NCI-H82 treated with DMSO at 0.1 percent for 48 hours (cell line): ENCODE data around the gene OR2A25.
A peak's percentile ranks its signal among the peaks of the same experiment; 100 is the strongest.

Experiments
- DNase-seq: peaks from one replicate; lab custom pipeline; 2025; ENCODE audit not compliant: unreplicated experiment; lab: John Stamatoyannopoulos, UW

OR2A25 gene

GRCh38 chr7:144069953-144070352 lies 342 bp downstream of the OR2A25 start:
- peak; percentile 12 for DNase-seq

DNA sequence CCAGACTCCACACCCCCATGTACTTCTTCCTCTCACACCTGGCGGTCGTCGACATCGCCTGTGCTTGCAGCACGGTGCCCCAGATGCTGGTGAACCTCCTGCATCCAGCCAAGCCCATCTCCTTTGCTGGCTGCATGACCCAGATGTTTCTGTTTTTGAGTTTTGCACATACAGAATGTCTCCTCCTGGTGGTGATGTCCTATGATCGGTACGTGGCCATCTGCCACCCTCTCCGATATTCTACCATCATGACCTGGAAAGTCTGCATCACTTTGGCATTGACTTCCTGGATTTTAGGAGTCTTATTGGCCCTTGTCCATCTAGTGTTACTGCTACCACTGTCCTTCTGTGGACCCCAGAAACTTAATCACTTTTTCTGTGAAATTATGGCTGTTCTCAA lies 4.8 kb downstream of the OR2A25 start:
- DNase-seq, result no peak

DNA sequence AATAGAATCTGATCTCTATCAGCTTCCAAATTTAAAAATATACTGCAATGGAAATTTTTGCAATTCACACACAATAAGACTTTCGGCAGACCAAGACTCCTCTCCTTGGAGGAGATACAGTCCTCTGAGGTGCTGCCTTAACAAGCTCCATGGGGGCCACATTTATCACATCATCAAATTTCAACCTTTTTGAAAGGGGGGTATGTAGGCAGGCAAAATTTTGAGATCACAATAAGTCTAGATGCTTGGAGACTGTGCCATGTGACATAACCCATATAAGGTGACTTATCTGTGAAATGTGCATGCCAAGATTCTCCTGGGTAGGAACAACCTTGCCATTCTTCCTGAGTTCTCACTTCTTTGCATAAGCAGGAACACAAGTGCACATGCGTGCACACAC lies 16.4 kb downstream of the OR2A25 start, which contains the start of gene OR2A12:
Gene OR2A12 (plus strand): TSS at position 301 of the 400 bp plus-strand sequence. CDS start 8,830 bp downstream, outside the sequence.
- DNase-seq, result no peak

- DNase-seq, result no peak
Measured at GRCh38 chr7:144086730-144087129, 17.1 kb downstream of the OR2A25 start.

DNA sequence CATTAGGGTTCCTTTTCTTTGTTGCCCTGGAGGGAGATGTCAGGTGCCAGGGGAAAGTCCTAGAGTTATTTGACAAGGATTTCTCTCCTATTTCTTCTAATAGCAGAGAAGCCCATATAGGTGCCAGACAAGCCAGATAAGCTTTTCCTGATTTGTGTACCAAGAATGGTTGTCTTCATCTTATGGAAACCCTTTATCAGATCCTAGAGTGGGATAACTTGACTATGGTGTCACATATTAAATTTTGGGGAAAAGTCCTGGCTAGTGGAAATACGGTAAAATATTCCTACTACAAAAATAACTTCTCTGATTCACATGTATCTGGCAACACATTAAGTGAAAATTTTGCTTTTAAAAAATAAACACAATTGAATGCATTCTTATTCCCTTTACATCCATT lies 17.6 kb downstream of the OR2A25 start:
- no peak for DNase-seq

DNA sequence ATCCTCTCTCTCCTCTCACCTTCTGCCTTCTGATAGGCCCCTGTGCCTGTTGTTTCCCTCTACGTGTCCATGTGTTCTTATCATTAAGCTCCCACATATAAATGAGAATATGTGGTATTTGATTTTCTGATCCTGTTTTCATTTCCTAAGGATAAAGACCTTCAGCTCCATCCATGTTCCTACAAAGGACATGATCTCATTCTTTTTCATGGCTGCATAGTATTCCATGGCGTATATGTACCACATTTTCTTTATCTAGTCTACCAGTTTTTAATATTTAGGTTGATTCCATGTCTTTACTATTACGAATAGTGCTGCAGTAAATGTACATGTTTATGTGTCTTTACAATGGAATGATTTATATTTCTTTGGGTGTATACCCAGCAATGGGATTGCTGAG lies 21.1 kb downstream of the OR2A25 start:
- DNase-seq, result no peak

GRCh38 chr7:144098776-144099175 lies 29.2 kb downstream of the OR2A25 start:
- DNase-seq, result no peak

DNA sequence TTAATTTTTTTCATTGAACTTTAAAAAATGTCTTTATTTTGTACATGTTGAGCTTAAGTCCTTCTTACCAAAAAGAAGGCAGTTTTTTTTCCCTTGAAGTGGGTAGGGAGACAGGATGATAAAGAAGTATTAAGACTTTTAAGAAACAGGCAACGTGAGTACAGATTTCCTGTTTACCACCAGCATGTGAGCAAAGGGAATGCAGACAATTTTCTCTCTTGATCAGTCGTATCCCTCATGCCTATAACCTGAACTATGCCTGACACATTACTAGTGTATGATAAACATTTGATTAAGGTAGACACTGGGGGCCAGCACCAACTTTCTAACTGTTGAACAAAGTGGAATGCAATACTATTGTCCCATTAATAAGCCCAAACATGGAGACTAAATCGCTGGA lies 31.0 kb downstream of the OR2A25 start:
- DNase-seq, result no peak

- DNase-seq, result no peak
Measured at GRCh38 chr7:144102041-144102440, 32.4 kb downstream of the OR2A25 start.

- no peak for DNase-seq
Measured at GRCh38 chr7:144105211-144105610, 35.6 kb downstream of the OR2A25 start.

- no peak for DNase-seq
Measured at GRCh38 chr7:144109283-144109682, 39.7 kb downstream of the OR2A25 start, which contains the start of gene OR2A2. Gene OR2A2 (plus strand): TSS chr7:144109583. CDS start chr7:144109583, 0 bp downstream.

- no peak for DNase-seq
Measured at GRCh38 chr7:144110272-144110671, 40.7 kb downstream of the OR2A25 start.

- DNase-seq, result no peak
Measured at GRCh38 chr7:144113651-144114050, 44.0 kb downstream of the OR2A25 start.

DNA sequence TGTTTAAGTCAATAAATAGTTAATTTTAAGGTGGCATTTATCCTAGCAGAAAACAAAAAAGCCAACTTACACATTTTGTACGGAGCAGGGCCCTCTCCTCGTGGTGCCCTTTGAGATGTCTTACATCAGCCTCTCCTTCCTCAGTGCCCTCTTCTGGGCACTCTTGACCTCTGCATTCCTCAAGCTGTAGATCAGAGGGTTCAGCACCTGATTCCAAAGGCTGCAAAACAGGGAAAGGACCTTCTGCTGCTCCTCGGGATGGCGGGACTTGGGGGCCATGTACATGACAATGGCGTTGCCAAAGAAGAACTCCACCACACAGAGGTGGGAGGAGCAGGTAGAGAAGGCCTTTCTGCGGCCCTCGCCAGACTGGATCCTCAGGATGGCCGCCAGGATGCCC lies 48.7 kb downstream of the OR2A25 start:
- DNase-seq, result no peak

DNA sequence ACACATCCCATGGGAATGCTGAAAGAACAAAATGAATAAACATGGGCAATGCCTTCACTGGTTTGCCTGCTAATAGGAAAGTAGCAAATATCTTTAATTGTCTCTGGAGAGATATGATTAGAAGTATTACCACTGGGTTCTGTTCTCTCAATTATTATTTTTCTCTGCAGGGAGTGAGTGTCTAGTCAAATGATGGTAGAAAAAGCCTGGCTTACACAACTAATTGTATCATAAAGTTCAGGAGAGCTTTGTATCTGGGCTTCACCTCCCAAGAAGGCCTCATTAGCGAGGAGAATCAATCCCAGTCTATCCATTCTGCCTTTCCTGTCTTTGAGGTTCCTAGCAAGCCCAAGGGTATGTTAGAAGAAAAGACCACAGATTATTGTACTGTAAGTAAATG lies 53.3 kb downstream of the OR2A25 start, which contains the start of gene OR2A14:
Gene OR2A14 (plus strand): TSS at position 301 of the 400 bp plus-strand sequence. CDS start 5,937 bp downstream, outside the sequence.
- DNase-seq, result no peak
